Measurements from ENCODE around the gene RNF207. TPM values are rescaled to one million over a fixed set of nuclear protein-coding genes. Genes with fewer than 3 reads are reported as not detected.

The RNF207 gene
- total RNA-seq, 1 experiment from 2014 or later: 4.9 TPM

DNA sequence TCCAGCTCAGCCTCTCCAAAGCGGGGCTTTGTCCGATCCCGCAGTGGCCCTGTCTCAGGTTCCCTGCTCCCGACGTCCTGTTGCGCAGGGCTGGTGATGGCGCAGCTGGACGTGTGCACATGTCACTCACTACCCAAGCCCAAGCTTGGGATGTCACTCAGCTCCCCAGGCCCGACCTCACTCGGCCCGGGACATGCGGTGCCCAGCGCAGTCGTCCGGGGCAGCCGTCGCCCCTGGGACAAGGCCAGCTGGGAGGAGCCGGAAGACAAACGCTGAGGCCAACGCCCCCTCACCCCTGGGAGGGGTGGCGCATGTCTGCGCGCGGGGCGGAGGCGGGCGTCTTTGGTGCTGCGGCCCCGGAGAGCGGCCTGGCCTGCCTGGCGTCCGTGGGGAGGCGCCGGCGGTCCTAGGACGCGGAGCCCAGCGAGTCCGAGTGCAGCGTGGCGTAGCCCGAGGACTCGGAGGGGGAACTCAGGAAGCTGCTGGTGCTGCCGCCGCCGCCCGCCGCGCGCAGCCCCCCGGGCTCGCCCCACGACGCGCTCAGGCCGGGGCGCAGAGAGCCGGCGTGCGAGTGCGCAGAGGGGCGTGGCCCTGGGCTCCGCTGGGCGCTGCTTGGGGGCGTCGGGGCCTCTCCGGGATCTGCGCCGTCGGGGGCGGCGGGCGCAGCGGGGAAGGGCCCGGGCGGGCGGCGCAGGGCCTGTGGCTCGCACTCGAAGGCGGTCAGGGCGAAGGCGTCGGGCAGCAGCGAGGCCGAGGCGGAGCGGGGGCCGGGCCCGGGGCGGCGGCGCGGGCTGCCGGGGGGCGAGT is 43.2 kb downstream of the RNF207 start:
- no peak overlapping the region for H3K23ac ChIP-seq (ENCODE audit: insufficient read length, low read depth, low read length)
- H3K23me2 ChIP-seq (ENCODE audit: insufficient read length, low read depth, low read length, poor library complexity, severe bottlenecking): peaks cover 11% of the 10 kb centered on the region
- H2AFZ ChIP-seq (ENCODE audit: low read length): no peak overlapping the region
- no peak overlapping the region for H2AK5ac ChIP-seq (ENCODE audit: insufficient read length, low read length)
- H3T11ph ChIP-seq (ENCODE audit: low read length): no peak overlapping the region
- no peak overlapping the region for H2BK20ac ChIP-seq (ENCODE audit: low read depth, low read length, poor library complexity, severe bottlenecking)
- no peak overlapping the region for H3K18ac ChIP-seq (ENCODE audit: insufficient read length, low read depth, low read length)
- H4K8ac ChIP-seq (replicated peaks; ENCODE audit: insufficient read length, low read depth, low read length): no peak overlapping the region
- DNase-seq: peak; percentile 65
- no peak overlapping the region for H2BK12ac ChIP-seq (ENCODE audit: insufficient read length, low read depth, low read length)
- Mint-ChIP-seq H3K27ac (no peak overlapping the region), H3K4me1 (peaks cover 16 to 18% of the 10 kb centered on the region in 2 experiments), H3K36me3 (ENCODE audit: insufficient read depth in 1 of 3, low read depth in 3 of 3) (peaks cover 0 to 2% (median under 1%) of the 10 kb centered on the region in 3 experiments; a peak in 2 of 7 replicates), H3K4me3 (peak overlapping the region; percentile 12 to 38; a peak in 2 of 5 replicates), H3K27me3 (ENCODE audit: low read depth) (peaks cover 56% of the 10 kb centered on the region), H3K9me3 (no peaks in the 10 kb centered on the region)
- no peak overlapping the region for H3K27ac ChIP-seq (ENCODE audit: insufficient read length, low read depth, low read length)
- H3K9ac ChIP-seq (ENCODE audit: extremely low read depth, insufficient read length, low read length): no peak overlapping the region
- H3K56ac ChIP-seq (ENCODE audit: insufficient read length, low read depth, low read length): no peak overlapping the region
- no peaks in the 10 kb centered on the region for H3K4me1 ChIP-seq (ENCODE audit: insufficient read depth, low read length)
- H3K14ac ChIP-seq (ENCODE audit: insufficient read depth, low read length): no peak overlapping the region
- H2BK15ac ChIP-seq (ENCODE audit: low read depth, low read length): no peak overlapping the region
- H3K9me3 ChIP-seq (ENCODE audit: control insufficient read depth, low read depth, low read length): no peaks in the 10 kb centered on the region
- no peaks in the 10 kb centered on the region for H3K79me1 ChIP-seq (ENCODE audit: insufficient read depth, low read depth, low read length, poor library complexity, severe bottlenecking)
- TF ChIP-seq, protein P1, sequence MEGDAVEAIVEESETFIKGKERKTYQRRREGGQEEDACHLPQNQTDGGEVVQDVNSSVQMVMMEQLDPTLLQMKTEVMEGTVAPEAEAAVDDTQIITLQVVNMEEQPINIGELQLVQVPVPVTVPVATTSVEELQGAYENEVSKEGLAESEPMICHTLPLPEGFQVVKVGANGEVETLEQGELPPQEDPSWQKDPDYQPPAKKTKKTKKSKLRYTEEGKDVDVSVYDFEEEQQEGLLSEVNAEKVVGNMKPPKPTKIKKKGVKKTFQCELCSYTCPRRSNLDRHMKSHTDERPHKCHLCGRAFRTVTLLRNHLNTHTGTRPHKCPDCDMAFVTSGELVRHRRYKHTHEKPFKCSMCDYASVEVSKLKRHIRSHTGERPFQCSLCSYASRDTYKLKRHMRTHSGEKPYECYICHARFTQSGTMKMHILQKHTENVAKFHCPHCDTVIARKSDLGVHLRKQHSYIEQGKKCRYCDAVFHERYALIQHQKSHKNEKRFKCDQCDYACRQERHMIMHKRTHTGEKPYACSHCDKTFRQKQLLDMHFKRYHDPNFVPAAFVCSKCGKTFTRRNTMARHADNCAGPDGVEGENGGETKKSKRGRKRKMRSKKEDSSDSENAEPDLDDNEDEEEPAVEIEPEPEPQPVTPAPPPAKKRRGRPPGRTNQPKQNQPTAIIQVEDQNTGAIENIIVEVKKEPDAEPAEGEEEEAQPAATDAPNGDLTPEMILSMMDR (conservative IDR thresholded peaks at IDR 0.05): no peak
- H4K20me1 ChIP-seq (ENCODE audit: control insufficient read depth, insufficient read depth, insufficient read length): no peaks in the 10 kb centered on the region
- no peak overlapping the region for H4K91ac ChIP-seq (ENCODE audit: insufficient read length, low read depth, low read length)
- no peak overlapping the region for H3K4ac ChIP-seq (ENCODE audit: low read depth, low read length)
- peak overlapping the region; percentile 28 for H3K4me2 ChIP-seq (ENCODE audit: insufficient read depth, insufficient read length, low read length)
- H3K79me2 ChIP-seq (ENCODE audit: insufficient read depth, low read length): no peaks in the 10 kb centered on the region
- H2BK120ac ChIP-seq (ENCODE audit: low read depth, low read length, poor library complexity, severe bottlenecking): no peak overlapping the region
- WGBS (ENCODE audit: extremely low coverage, insufficient read length, low lambda C conversion rate): no CpG with 5 or more reads among the region's 96 CpGs
- H3K27me3 ChIP-seq (ENCODE audit: insufficient read depth, low read length): peaks cover 18% of the 10 kb centered on the region; the same call in 1 of the 2 replicates
- H2BK5ac ChIP-seq (ENCODE audit: insufficient read length, low read length): no peak overlapping the region
- no peak overlapping the region for H4K5ac ChIP-seq (ENCODE audit: insufficient read length, low read depth, low read length)
